Liver (tissue), 3 donors: ENCODE results near the gene MYH11.

Experiments used
- ATF3 ChIP-seq: IDR thresholded peaks from 2 replicates; pipeline ENCODE4 v1.6.1; 2016; ENCODE audit warnings: antibody characterized with exemption
- EGR1 ChIP-seq, 2 donors: IDR thresholded peaks; 2 replicates each; pipeline ENCODE4 v1.6.1; 2016 to 2018; ENCODE audit warnings: antibody characterized with exemption in 2 of 2, low read depth in 2 of 2
- FOXA1 ChIP-seq: IDR thresholded peaks from 2 replicates; pipeline ENCODE4 v1.6.1; 2016; ENCODE audit warnings: antibody characterized with exemption
- GABPA ChIP-seq, 2 donors: IDR thresholded peaks in 1 of 2; conservative IDR thresholded peaks in 1 of 2; 2 replicates each; pipeline ENCODE4 v1.6.1; 2016; ENCODE audit warnings: antibody characterized with exemption in 2 of 2, mild to moderate bottlenecking in 1 of 2, moderate library complexity in 1 of 2
- HNF4A ChIP-seq, 2 donors: conservative IDR thresholded peaks; 2 replicates each; pipeline ENCODE4 v1.6.1; 2016; ENCODE audit warnings: antibody characterized with exemption in 2 of 2, mild to moderate bottlenecking in 2 of 2
- JUND ChIP-seq, 2 donors: IDR thresholded peaks; 2 replicates each; pipeline ENCODE4 v1.6.1; 2016; ENCODE audit warnings: antibody characterized with exemption in 2 of 2
- RAD21 ChIP-seq, 2 donors: IDR thresholded peaks; 2 replicates each; pipeline ENCODE4 v1.6.1; 2016; ENCODE audit warnings: antibody characterized with exemption in 2 of 2, mild to moderate bottlenecking in 2 of 2
- REST ChIP-seq: IDR thresholded peaks from 2 replicates; pipeline ENCODE4 v1.6.1; 2016; ENCODE audit warnings: antibody characterized with exemption, mild to moderate bottlenecking
- SP1 ChIP-seq: IDR thresholded peaks from 2 replicates; pipeline ENCODE4 v1.6.1; 2018; ENCODE audit warnings: antibody characterized with exemption, mild to moderate bottlenecking
- TAF1 ChIP-seq: conservative IDR thresholded peaks from 2 replicates; pipeline ENCODE4 v1.6.1; 2016; ENCODE audit warnings: antibody characterized with exemption, mild to moderate bottlenecking
- TF ChIP-seq, protein P1 (sequence below): fragments of 150-350 bp; IDR thresholded peaks from 2 replicates; pipeline ENCODE4 v1.5.1; 2017; ENCODE audit warnings: improper control_type of control experiment, low read depth, low read length; ENCODE audit not compliant: missing input control
- TF ChIP-seq, protein P2 (sequence below): IDR thresholded peaks from 2 replicates; pipeline ENCODE4 v1.6.1; 2016; ENCODE audit warnings: antibody characterized with exemption
- TF ChIP-seq, protein P3 (sequence below): IDR thresholded peaks from 2 replicates; pipeline ENCODE4 v1.6.1; 2016; ENCODE audit warnings: antibody characterized with exemption
- donor health status: healthy.
- donor health status: healthy.

GRCh38 chr16:15906439-15906838 is 49.6 kb upstream of the MYH11 start:
- TF ChIP-seq, protein P1, sequence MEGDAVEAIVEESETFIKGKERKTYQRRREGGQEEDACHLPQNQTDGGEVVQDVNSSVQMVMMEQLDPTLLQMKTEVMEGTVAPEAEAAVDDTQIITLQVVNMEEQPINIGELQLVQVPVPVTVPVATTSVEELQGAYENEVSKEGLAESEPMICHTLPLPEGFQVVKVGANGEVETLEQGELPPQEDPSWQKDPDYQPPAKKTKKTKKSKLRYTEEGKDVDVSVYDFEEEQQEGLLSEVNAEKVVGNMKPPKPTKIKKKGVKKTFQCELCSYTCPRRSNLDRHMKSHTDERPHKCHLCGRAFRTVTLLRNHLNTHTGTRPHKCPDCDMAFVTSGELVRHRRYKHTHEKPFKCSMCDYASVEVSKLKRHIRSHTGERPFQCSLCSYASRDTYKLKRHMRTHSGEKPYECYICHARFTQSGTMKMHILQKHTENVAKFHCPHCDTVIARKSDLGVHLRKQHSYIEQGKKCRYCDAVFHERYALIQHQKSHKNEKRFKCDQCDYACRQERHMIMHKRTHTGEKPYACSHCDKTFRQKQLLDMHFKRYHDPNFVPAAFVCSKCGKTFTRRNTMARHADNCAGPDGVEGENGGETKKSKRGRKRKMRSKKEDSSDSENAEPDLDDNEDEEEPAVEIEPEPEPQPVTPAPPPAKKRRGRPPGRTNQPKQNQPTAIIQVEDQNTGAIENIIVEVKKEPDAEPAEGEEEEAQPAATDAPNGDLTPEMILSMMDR = no peak
- TF ChIP-seq, protein P2, sequence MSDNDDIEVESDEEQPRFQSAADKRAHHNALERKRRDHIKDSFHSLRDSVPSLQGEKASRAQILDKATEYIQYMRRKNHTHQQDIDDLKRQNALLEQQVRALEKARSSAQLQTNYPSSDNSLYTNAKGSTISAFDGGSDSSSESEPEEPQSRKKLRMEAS = no peak
- TF ChIP-seq TAF1 (no peak), FOXA1 (no peak), JUND (IDR thresholded peaks at IDR 0.05) (no peak), HNF4A (conservative IDR thresholded peaks at IDR 0.05) (no peak), GABPA (IDR thresholded peaks at IDR 0.05 in 1 of 2, conservative IDR thresholded peaks at IDR 0.05 in 1 of 2) (no peak), RAD21 (IDR thresholded peaks at IDR 0.05) (no peak), SP1 (no peak), EGR1 (IDR thresholded peaks at IDR 0.05; ENCODE audit: low read depth in 2 of 2) (no peak), ATF3 (no peak), REST (no peak)
- TF ChIP-seq, protein P3, sequence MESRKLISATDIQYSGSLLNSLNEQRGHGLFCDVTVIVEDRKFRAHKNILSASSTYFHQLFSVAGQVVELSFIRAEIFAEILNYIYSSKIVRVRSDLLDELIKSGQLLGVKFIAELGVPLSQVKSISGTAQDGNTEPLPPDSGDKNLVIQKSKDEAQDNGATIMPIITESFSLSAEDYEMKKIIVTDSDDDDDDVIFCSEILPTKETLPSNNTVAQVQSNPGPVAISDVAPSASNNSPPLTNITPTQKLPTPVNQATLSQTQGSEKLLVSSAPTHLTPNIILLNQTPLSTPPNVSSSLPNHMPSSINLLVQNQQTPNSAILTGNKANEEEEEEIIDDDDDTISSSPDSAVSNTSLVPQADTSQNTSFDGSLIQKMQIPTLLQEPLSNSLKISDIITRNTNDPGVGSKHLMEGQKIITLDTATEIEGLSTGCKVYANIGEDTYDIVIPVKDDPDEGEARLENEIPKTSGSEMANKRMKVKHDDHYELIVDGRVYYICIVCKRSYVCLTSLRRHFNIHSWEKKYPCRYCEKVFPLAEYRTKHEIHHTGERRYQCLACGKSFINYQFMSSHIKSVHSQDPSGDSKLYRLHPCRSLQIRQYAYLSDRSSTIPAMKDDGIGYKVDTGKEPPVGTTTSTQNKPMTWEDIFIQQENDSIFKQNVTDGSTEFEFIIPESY = no peak
